Ishikawa (cell line): ENCODE measurements around the gene SLC43A1.

Source experiments
- CEBPB ChIP-seq: IDR thresholded peaks from 2 replicates; pipeline ENCODE4 v1.6.1; 2012
- CREB1 ChIP-seq: IDR thresholded peaks from 2 replicates; pipeline ENCODE4 v1.6.1; 2012; ENCODE audit warnings: low read depth
- EGR1 ChIP-seq: IDR thresholded peaks from 2 replicates; pipeline ENCODE4 v1.6.1; 2012
- EP300 ChIP-seq: IDR thresholded peaks from 2 replicates; pipeline ENCODE4 v1.6.1; 2012; ENCODE audit warnings: borderline replicate concordance
- FOXM1 ChIP-seq: IDR thresholded peaks from 2 replicates; pipeline ENCODE4 v1.6.1; 2012; ENCODE audit warnings: low read depth, borderline replicate concordance
- MAX ChIP-seq: IDR thresholded peaks from 2 replicates; pipeline ENCODE4 v1.6.1; 2012
- NFIC ChIP-seq: IDR thresholded peaks from 2 replicates; pipeline ENCODE4 v1.6.1; 2012
- RAD21 ChIP-seq: IDR thresholded peaks from 2 replicates; pipeline ENCODE4 v1.6.1; 2012; ENCODE audit warnings: low read depth
- REST ChIP-seq: IDR thresholded peaks from 2 replicates; pipeline ENCODE4 v1.6.1; 2012; ENCODE audit warnings: low read depth, mild to moderate bottlenecking
- TAF1 ChIP-seq: IDR thresholded peaks from 2 replicates; pipeline ENCODE4 v1.6.1; 2012; ENCODE audit warnings: low read depth, mild to moderate bottlenecking
- TCF12 ChIP-seq: IDR thresholded peaks from 2 replicates; pipeline ENCODE4 v1.6.1; 2012; ENCODE audit warnings: low read depth
- TEAD4 ChIP-seq: IDR thresholded peaks from 2 replicates; pipeline ENCODE4 v1.6.1; 2012
- USF1 ChIP-seq: IDR thresholded peaks from 2 replicates; pipeline ENCODE4 v1.6.1; 2012
- YY1 ChIP-seq: IDR thresholded peaks from 2 replicates; pipeline ENCODE4 v1.6.1; 2012; ENCODE audit warnings: low read depth
- ZBTB7A ChIP-seq: IDR thresholded peaks from 2 replicates; pipeline ENCODE4 v1.6.1; 2012; ENCODE audit warnings: low read depth

Gene SLC43A1

GRCh38 chr11:57530596-57531507 lies 15.3 kb upstream of the SLC43A1 start, which contains the start of gene TIMM10:
Gene TIMM10 (minus strand): TSS chr11:57530754. CDS start chr11:57530189, 565 bp downstream.
- TF ChIP-seq MAX = peak; percentile 94
- TF ChIP-seq YY1 = no peak
- no peak for TF ChIP-seq CEBPB
- peak; percentile 12; the same call in 1 of the 2 replicates for TF ChIP-seq NFIC
- peak; percentile 67; the same call in 1 of the 2 replicates for TF ChIP-seq TCF12
- peak; percentile 82 for TF ChIP-seq FOXM1
- TF ChIP-seq ZBTB7A = no peak
- TF ChIP-seq EP300 = 0 out of 2 replicates have a peak, but pooled peaks have one; percentile 15
- TF ChIP-seq USF1 = peak; percentile 85
- no peak for TF ChIP-seq REST
- TF ChIP-seq TAF1 = peak; percentile 73
- no peak; the same call in 1 of the 2 replicates for TF ChIP-seq EGR1
- TF ChIP-seq TEAD4 = no peak; the same call in 1 of the 2 replicates

- no peak for TF ChIP-seq RAD21
- no peak for TF ChIP-seq YY1
- TF ChIP-seq EP300 = no peak
- TF ChIP-seq TEAD4 = no peak
- no peak for TF ChIP-seq NFIC
- TF ChIP-seq USF1 = no peak
Observed at GRCh38 chr11:57530215-57530595, 14.7 kb upstream of the SLC43A1 start.

GRCh38 chr11:57529012-57529411 lies 13.5 kb upstream of the SLC43A1 start:
- no peak for TF ChIP-seq MAX
- TF ChIP-seq FOXM1 = no peak
- TF ChIP-seq EP300 = no peak
- no peak for TF ChIP-seq ZBTB7A
- no peak for TF ChIP-seq USF1
- TF ChIP-seq TAF1 = no peak
- TF ChIP-seq CREB1 = no peak
- TF ChIP-seq RAD21 = no peak
- TF ChIP-seq CEBPB = no peak
- TF ChIP-seq TEAD4 = no peak
- no peak for TF ChIP-seq YY1
- TF ChIP-seq EGR1 = no peak
- TF ChIP-seq NFIC = no peak
- no peak for TF ChIP-seq TCF12
- no peak for TF ChIP-seq REST

GRCh38 chr11:57527056-57527631 lies 11.6 kb upstream of the SLC43A1 start:
- TF ChIP-seq YY1 (no peak), CEBPB (no peak), TEAD4 (no peak), RAD21 (peak; percentile 88), MAX (0 out of 2 replicates have a peak, but pooled peaks have one; percentile 13), EGR1 (no peak)

- TF ChIP-seq EP300 = no peak
- TF ChIP-seq TCF12 = no peak
- no peak for TF ChIP-seq CEBPB
- TF ChIP-seq EGR1 = no peak
- TF ChIP-seq REST = no peak
- TF ChIP-seq RAD21 = no peak
- no peak for TF ChIP-seq FOXM1
- TF ChIP-seq ZBTB7A = no peak
- TF ChIP-seq CREB1 = no peak
- no peak for TF ChIP-seq USF1
- TF ChIP-seq TEAD4 = no peak
- no peak for TF ChIP-seq NFIC
- TF ChIP-seq YY1 = no peak
- no peak for TF ChIP-seq TAF1
- TF ChIP-seq MAX = no peak
Observed at GRCh38 chr11:57523419-57523818, 7.9 kb upstream of the SLC43A1 start.
